HepG2 (cell line): ENCODE measurements around the gene WDR89. TPM values are rescaled to one million over a fixed set of nuclear protein-coding genes. Genes with fewer than 3 reads are reported as not detected.

Experiments used
- FOSL1 ChIP-seq: sonication (generic); formaldehyde crosslinking; IDR thresholded peaks from 2 replicates; pipeline ENCODE4 v1.9.0; 2021; ENCODE audit warnings: missing genetic modification reagents, borderline replicate concordance
- FOXA3 ChIP-seq: IDR thresholded peaks from 2 replicates; pipeline ENCODE4 v1.6.1; 2016; ENCODE audit warnings: missing genetic modification reagents, missing compliant biosample characterization
- GABPA ChIP-seq, 2 experiments: IDR thresholded peaks; 2 replicates each; pipeline ENCODE4 v1.6.1; 2011 to 2016; ENCODE audit warnings: low read depth in 2 of 2, low read length in 1 of 2, missing biosample characterization in 1 of 2, missing genetic modification characterization in 1 of 2
- MYNN ChIP-seq: sonication (generic); formaldehyde crosslinking; IDR thresholded peaks from 2 replicates; pipeline ENCODE4 v1.4.0; 2020; ENCODE audit warnings: mild to moderate bottlenecking, low read depth, missing genetic modification reagents
- NCOA5 ChIP-seq: sonication (generic); formaldehyde crosslinking; IDR thresholded peaks from 2 replicates; pipeline ENCODE4 v1.4.0; 2020; ENCODE audit warnings: missing genetic modification reagents
- NFRKB ChIP-seq: fragments of 450-650 bp; IDR thresholded peaks from 2 replicates; pipeline ENCODE4 v1.6.1; 2017
- RFX5 ChIP-seq: IDR thresholded peaks from 2 replicates; pipeline ENCODE4 v1.6.1; 2011; ENCODE audit warnings: low read depth, low read length, improper control_type of control experiment
- USF2 ChIP-seq, 2 experiments: sonication (generic) in 1 of 2; formaldehyde crosslinking in 1 of 2; IDR thresholded peaks; 2 replicates each; pipeline versions ENCODE4 v1.5.1 to v1.6.1; 2011 to 2020; ENCODE audit warnings: borderline replicate concordance in 1 of 2, low read depth in 1 of 2, low read length in 1 of 2, mild to moderate bottlenecking in 1 of 2, missing genetic modification reagents in 1 of 2, moderate library complexity in 1 of 2
- YEATS4 ChIP-seq: sonication (generic); formaldehyde crosslinking; IDR thresholded peaks from 2 replicates; pipeline ENCODE4 v1.4.0; 2020; ENCODE audit warnings: missing genetic modification reagents, borderline replicate concordance
- ZNF609 ChIP-seq: sonication (generic); formaldehyde crosslinking; IDR thresholded peaks from 2 replicates; pipeline ENCODE4 v1.4.0; 2020; ENCODE audit warnings: mild to moderate bottlenecking, missing genetic modification reagents, borderline replicate concordance
- polyA plus RNA-seq, 8 experiments: library from polyadenylated mRNA; depleted of rRNA in 3 of 8; stranded (reverse) in 7 of 8; unstranded in 1 of 8; fragments of >200 nt; fragmentation: Illumina TruSeq in 4 of 8; extraction: Trizol in 4 of 8; gene quantifications; 2 replicates each; pipeline versions ENCODE4 v1.2.1 to v1.2.3, GENCODE V29; 2011 to 2016; ENCODE audit warnings: low read depth in 4 of 8, missing spikeins in 1 of 8, mixed read lengths in 1 of 8; ENCODE audit not compliant: insufficient read depth in 1 of 8
- total RNA-seq, 5 experiments: library from RNA; depleted of rRNA; stranded (reverse); fragments of >200 nt; fragmentation: Illumina TruSeq; extraction: Trizol; gene quantifications; 2 replicates each; pipeline ENCODE4 v1.2.3, GENCODE V29; 2016; ENCODE audit warnings: low read depth in 1 of 5
- TF ChIP-seq, protein P1 (sequence below): IDR thresholded peaks from 2 replicates; pipeline ENCODE4 v1.6.1; 2012; ENCODE audit warnings: low read length, improper control_type of control experiment

The WDR89 gene
- total and polyA plus RNA-seq, 2 of the 13 experiments (the other 11 are each of a cell fraction or from before 2014, with no cell fraction given), result 5.2 to 20.1 TPM

GRCh38 chr14:63641473-63642228 is at the start of gene WDR89 (continued):
- TF ChIP-seq FOSL1 (CRISPR knock-in tag) (0 out of 2 replicates have a peak, but pooled peaks have one; percentile 10), FOXA3 (peak; percentile 53), NFRKB (no peak), GABPA (IDR thresholded peaks at IDR 0.05; ENCODE audit: low read depth, low read length) (peak; percentile 67), GABPA (CRISPR knock-in tag; IDR thresholded peaks at IDR 0.05; ENCODE audit: low read depth) (peak; percentile 87), MYNN (peak; percentile 86; the same call in 1 of the 2 replicates), YEATS4 (CRISPR knock-in tag) (peak; percentile 99), NCOA5 (CRISPR knock-in tag) (no peak), USF2 (IDR thresholded peaks at IDR 0.05; ENCODE audit: low read depth, low read length) (peak; percentile 44; the same call in 1 of the 2 replicates), USF2 (CRISPR knock-in tag; IDR thresholded peaks at IDR 0.05; ENCODE audit: borderline replicate concordance) (peak; percentile 72; the same call in 1 of the 2 replicates), RFX5 (peak; percentile 65; the same call in 1 of the 2 replicates), ZNF609 (CRISPR knock-in tag) (no peak)
- TF ChIP-seq, protein P1, sequence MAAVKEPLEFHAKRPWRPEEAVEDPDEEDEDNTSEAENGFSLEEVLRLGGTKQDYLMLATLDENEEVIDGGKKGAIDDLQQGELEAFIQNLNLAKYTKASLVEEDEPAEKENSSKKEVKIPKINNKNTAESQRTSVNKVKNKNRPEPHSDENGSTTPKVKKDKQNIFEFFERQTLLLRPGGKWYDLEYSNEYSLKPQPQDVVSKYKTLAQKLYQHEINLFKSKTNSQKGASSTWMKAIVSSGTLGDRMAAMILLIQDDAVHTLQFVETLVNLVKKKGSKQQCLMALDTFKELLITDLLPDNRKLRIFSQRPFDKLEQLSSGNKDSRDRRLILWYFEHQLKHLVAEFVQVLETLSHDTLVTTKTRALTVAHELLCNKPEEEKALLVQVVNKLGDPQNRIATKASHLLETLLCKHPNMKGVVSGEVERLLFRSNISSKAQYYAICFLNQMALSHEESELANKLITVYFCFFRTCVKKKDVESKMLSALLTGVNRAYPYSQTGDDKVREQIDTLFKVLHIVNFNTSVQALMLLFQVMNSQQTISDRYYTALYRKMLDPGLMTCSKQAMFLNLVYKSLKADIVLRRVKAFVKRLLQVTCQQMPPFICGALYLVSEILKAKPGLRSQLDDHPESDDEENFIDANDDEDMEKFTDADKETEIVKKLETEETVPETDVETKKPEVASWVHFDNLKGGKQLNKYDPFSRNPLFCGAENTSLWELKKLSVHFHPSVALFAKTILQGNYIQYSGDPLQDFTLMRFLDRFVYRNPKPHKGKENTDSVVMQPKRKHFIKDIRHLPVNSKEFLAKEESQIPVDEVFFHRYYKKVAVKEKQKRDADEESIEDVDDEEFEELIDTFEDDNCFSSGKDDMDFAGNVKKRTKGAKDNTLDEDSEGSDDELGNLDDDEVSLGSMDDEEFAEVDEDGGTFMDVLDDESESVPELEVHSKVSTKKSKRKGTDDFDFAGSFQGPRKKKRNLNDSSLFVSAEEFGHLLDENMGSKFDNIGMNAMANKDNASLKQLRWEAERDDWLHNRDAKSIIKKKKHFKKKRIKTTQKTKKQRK, result no peak
